Measurements from ENCODE around the gene PRC1.

The PRC1 gene

GRCh38 chr15:90972133-90972532, 22.2 kb downstream of the PRC1 start:
- Histone ChIP-seq H3K4me3 (no peak overlapping the region), H3K27ac (no peak overlapping the region)
- TF ChIP-seq CTCF (IDR thresholded peaks at IDR 0.05), result no peak
- no peak for DNase-seq (ENCODE audit: low spot score)

GRCh38 chr15:90970274-90970673, 24.1 kb downstream of the PRC1 start:
- H3K27ac ChIP-seq, result no peak overlapping the region
- no peak overlapping the region for H3K4me3 ChIP-seq
- no peak for TF ChIP-seq CTCF (IDR thresholded peaks at IDR 0.05)
- no peak for DNase-seq (ENCODE audit: low spot score)

- no peak for TF ChIP-seq CTCF (IDR thresholded peaks at IDR 0.05)
- no peak for DNase-seq (ENCODE audit: low spot score)
- no peak overlapping the region for H3K4me3 ChIP-seq
- no peak overlapping the region for H3K27ac ChIP-seq
Observed at GRCh38 chr15:90968434-90968833, 25.9 kb downstream of the PRC1 start.

- Histone ChIP-seq H3K4me3 (no peak overlapping the region), H3K27ac (no peak overlapping the region)
- TF ChIP-seq CTCF (IDR thresholded peaks at IDR 0.05), result no peak
- DNase-seq (ENCODE audit: low spot score), result no peak
Observed at GRCh38 chr15:90967206-90967605, 27.1 kb downstream of the PRC1 start.

- no peak overlapping the region for H3K27ac ChIP-seq
- no peak for TF ChIP-seq CTCF (IDR thresholded peaks at IDR 0.05)
- no peak overlapping the region for H3K4me3 ChIP-seq
- DNase-seq (ENCODE audit: low spot score), result no peak
Observed at GRCh38 chr15:90966262-90966661, 28.1 kb downstream of the PRC1 start.

GRCh38 chr15:90962021-90962420, 32.3 kb downstream of the PRC1 start:
- Histone ChIP-seq H3K4me3 (no peak overlapping the region), H3K27ac (no peak overlapping the region)
- TF ChIP-seq CTCF (IDR thresholded peaks at IDR 0.05), result no peak
- no peak for DNase-seq (ENCODE audit: low spot score)

GRCh38 chr15:90960298-90961091, 33.8 kb downstream of the PRC1 start:
- DNase-seq (ENCODE audit: low spot score), result no peak
- peak overlapping the region; percentile 36 for H3K4me3 ChIP-seq
- no peak for TF ChIP-seq CTCF (IDR thresholded peaks at IDR 0.05)
- peak overlapping the region; percentile 84 to 87 for H3K27ac ChIP-seq
